HG02840 (cell line): ENCODE measurements around the gene PRODH2.
"Not testable (repeated sequence)": the region's sequence is repeated elsewhere in the genome, so short reads cannot be mapped to it uniquely, and the experiment has no call there.

Source experiments
- ATAC-seq: cut with Tn5 transposase; IDR thresholded peaks from one replicate; pipeline ENCODE4 v1.9.1; 2021; ENCODE audit warnings: mild to moderate bottlenecking, moderate library complexity, moderate number of reproducible peaks; ENCODE audit not compliant: unreplicated experiment, low FRiP score

The PRODH2 gene

GRCh38 chr19:35801828-35802227 is 10.8 kb downstream of the PRODH2 start:
- ATAC-seq: no peak

- ATAC-seq: no peak
These were observed 15.0 kb downstream of the PRODH2 start for GRCh38 chr19:35797663-35798062.

GRCh38 chr19:35796645-35797542 is 15.8 kb downstream of the PRODH2 start:
- no peak for ATAC-seq

GRCh38 chr19:35795564-35795963 is 17.1 kb downstream of the PRODH2 start:
- ATAC-seq: not testable (repeated sequence)

- no peak for ATAC-seq
These were observed 19.1 kb downstream of the PRODH2 start for GRCh38 chr19:35793381-35794165.

GRCh38 chr19:35792888-35793287 is 19.8 kb downstream of the PRODH2 start:
- no peak for ATAC-seq

GRCh38 chr19:35792312-35792711 is 20.3 kb downstream of the PRODH2 start:
- ATAC-seq: no peak

- no peak for ATAC-seq
These were observed 20.8 kb downstream of the PRODH2 start for GRCh38 chr19:35791814-35792279.

- ATAC-seq: no peak
These were observed 21.4 kb downstream of the PRODH2 start for GRCh38 chr19:35790981-35791813.

- no peak for ATAC-seq
These were observed 22.4 kb downstream of the PRODH2 start for GRCh38 chr19:35789978-35790944.

- no peak for ATAC-seq
These were observed 23.3 kb downstream of the PRODH2 start for GRCh38 chr19:35789195-35789977.

GRCh38 chr19:35788205-35788960 is 24.3 kb downstream of the PRODH2 start:
- ATAC-seq: no peak

- ATAC-seq: no peak
These were observed 25.3 kb downstream of the PRODH2 start for GRCh38 chr19:35787227-35787799.

- no peak for ATAC-seq
These were observed 26.1 kb downstream of the PRODH2 start for GRCh38 chr19:35786299-35787160.

- ATAC-seq: no peak
These were observed 27.4 kb downstream of the PRODH2 start for GRCh38 chr19:35785339-35785627.

- no peak for ATAC-seq
These were observed 27.9 kb downstream of the PRODH2 start for GRCh38 chr19:35784503-35785338.
